HG03103 (cell line): Measurements from ENCODE around the gene SFSWAP.
"Not testable (repeated sequence)": the region's sequence is repeated elsewhere in the genome, so short reads cannot be mapped to it uniquely, and the experiment has no call there.

Source experiments
- ATAC-seq: cut with Tn5 transposase; IDR thresholded peaks from one replicate; pipeline ENCODE4 v1.9.1; 2021; ENCODE audit warnings: low read depth; ENCODE audit not compliant: unreplicated experiment

The SFSWAP gene

DNA sequence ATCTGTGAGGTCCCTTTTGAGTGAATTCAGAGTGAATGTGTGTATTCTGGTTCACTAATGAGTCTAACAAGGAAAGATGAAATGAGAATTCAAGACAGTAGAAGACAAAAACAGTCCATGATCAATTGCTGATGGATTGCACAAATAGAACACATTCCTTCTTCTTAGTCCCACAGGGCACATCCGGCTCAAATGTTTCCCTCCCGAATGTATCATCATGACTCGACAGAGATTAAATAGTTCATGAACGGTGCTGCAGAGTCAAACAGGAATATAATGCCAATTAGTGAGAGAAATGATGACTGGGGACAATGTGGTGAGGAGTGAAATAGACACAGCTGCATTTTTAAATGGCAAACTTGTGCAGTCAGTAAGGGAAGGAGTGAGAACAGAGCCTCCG lies 11.5 kb upstream of the SFSWAP start:
- ATAC-seq: no peak

GRCh38 chr12:131700271-131700670 lies 10.6 kb upstream of the SFSWAP start:
- ATAC-seq: no peak

DNA sequence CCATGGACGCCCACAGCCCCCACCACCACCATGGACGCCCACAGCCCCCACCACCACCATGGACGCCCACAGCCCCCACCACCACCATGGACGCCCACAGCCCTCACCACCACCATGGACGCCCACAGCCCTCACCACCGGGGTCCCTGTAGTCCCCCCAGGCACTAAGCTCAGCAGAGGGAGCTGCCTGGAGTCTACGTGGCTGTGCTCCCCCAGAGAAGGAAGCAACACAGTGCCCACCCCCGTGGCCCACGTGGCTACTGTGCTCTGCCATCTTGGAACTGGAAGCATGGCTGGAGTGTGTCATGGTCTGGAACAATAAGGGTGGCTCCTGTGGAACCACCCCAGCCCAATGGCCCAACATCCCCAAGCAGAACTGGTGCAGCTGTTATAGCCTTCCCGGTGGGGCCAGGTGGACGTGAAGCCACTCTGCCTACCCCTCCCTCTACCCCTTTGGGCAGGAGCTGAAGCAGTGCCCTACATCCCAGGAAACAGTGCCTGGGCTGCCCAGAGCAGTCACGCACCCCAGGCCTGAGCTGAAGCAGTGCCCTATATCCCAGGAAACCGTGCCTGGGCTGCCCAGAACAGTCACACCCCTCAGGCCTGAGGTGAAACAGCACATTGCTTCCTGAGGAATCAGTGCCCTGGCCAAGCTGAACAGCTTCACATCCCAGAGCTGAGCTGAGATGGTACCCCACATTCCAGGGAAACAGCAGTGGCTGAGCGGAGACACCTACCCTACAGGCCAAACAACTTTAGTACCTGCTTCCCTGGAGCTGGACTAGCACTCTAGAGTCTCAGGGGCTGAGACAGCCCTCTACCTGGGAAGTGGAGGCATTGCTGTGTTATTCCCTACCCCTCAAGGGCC lies 9.0 kb upstream of the SFSWAP start:
- no peak for ATAC-seq

GRCh38 chr12:131702573-131702877 lies 8.4 kb upstream of the SFSWAP start:
- no peak for ATAC-seq

DNA sequence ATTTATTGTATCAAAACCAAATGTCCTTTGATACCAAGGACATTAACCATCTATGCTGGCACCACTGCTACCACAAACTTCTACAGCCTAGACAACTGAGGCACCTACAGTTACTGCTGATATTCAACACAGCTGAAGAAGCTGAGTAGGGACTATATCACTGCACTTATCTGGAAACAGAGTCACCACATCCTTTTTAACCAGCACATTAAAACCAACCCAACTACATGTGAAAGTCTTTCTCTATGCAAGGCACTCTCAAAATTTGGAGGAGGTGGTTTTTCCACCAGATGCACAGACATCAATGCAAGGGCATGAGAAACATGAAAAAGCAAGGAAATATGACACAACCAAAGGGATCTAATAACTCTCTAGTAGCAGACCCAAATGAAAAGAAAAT lies 7.7 kb upstream of the SFSWAP start:
- no peak for ATAC-seq

- no peak for ATAC-seq
These were observed 6.4 kb upstream of the SFSWAP start for GRCh38 chr12:131704509-131704908.

- not testable (repeated sequence) for ATAC-seq
These were observed 4.2 kb upstream of the SFSWAP start for GRCh38 chr12:131706709-131707108.

GRCh38 chr12:131709226-131709625 lies 1.7 kb upstream of the SFSWAP start:
- no peak for ATAC-seq

DNA sequence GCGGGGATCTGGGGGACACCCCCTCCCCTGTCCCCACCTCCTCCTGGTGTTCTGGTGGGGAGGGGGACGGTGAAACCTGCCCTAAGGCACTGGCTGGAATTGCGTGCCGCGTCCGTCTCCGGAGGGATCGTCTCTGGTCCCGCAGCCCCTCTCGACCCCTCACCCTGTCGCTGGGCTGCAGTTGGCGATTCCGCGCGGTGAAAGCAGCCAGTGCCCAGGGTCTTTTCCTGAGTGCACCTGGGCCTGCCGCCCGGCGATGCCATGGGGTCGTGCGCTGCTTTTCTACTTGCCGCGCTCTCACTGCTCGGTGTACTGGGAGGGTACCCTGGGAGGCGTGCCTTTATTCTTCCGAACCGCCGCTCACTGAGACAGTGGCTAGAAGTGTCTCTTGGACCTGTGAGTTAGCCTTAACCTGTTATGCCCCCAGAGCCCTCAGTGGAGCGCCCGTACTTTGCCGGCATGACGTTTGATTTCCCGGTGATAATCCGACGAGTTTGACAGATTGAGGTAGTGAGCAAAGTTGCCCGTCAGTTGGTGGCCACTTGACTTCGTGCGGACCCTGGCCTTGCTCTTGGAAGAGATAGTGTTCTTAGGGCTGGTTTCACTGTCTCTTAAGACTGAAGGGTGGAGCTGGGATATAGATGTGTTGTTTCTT lies 788 bp downstream of the SFSWAP start:
- ATAC-seq: no peak

- ATAC-seq: no peak
These were observed 2.5 kb downstream of the SFSWAP start for GRCh38 chr12:131713349-131713748.

DNA sequence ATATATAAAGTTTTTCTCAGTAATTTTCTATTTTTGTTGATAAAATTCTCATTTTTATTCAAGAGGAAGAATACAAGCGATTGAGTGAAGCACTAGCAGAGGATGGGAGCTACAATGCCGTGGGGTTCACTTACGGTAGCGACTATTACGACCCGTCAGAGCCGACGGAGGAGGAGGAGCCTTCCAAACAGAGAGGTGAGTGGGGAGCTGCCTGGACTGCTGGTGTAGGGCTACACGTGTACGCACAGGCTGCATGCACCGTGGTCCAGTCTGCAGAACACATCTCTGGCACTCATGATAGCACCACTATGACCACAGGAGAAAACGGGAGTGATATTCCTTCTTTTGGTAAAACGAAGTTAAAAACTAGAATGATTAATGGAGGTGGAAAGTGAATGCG lies 3.9 kb downstream of the SFSWAP start:
- ATAC-seq: no peak

GRCh38 chr12:131716282-131716681 lies 5.4 kb downstream of the SFSWAP start:
- ATAC-seq: no peak

- ATAC-seq: no peak
These were observed 9.4 kb downstream of the SFSWAP start for GRCh38 chr12:131720241-131720640.

DNA sequence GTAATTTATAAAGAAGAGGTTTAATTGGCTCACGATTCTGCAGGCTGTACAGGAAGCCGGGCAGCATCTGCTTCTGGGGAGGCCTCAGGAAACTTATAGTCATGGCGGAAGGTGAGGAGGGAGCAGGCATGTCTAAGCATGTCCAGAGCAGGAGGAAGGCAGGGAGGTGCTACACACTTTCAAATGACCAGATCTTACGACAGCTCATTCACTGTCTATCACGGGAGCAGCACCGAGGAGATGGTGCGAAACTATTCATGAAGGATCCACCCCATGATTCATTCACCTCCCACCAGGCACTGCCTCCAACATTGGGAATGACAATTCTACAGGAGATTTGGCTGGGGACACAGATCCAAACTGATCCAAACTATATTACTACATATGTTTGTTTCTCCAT lies 10.0 kb downstream of the SFSWAP start:
- ATAC-seq: no peak

DNA sequence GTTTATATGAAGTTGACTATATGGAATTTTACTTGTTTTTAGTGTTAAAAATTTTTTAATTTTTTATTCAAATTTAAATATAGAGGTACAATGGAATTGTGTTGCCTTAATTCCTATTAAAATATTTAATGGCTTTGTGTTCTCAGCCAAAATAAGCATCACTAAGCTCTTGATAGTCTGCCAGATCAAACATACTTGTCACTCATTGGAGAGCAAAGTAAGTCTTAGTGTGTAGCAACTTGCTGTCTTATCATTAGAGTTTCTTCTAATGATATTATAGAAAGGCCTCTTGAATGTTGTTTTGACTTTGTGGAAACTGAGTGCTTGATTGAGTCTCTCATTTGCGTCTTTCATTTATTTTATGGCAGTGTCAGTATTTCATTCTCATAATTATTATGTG lies 10.7 kb downstream of the SFSWAP start:
- no peak for ATAC-seq

DNA sequence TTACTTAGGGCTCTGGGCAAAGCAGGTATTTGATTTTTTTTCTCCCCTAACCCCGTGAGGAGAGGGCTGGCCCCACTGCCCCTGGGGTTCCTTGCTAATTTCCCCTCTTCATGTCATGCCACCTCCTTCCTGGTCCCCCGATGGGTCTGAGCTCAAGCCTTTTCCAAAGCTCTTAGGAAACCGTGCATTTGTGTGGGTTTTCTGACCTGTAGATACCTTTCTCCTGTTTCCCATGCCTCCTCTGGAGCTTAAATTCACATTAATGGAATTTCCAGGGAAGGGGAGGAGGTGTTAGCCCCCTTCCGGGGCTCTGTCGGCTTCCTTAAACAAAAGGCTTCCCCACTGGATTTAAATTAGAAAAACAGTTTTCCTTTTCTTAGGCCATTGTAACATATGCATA lies 12.6 kb downstream of the SFSWAP start:
- ATAC-seq: no peak

DNA sequence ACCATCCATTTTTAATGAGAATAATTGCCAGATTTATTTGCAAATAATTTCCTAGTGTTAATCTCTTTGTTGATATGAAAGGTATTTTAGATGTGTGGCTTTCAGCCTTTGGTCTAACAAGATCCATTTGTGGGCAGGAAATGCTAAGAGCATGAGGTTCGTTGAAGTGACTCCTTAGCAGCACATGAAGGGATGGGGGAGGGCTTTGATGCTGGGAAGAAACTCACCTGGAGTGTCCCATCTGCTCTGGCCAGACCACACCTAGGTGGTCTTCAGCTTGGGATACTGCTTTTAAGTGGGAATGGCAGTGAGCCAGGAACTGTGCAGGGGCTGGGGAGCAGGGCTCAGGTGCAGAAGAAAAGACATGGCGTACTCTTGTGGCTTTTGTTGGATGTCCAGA lies 13.6 kb downstream of the SFSWAP start:
- no peak for ATAC-seq

- ATAC-seq: no peak
These were observed 14.6 kb downstream of the SFSWAP start for GRCh38 chr12:131725503-131725902.

DNA sequence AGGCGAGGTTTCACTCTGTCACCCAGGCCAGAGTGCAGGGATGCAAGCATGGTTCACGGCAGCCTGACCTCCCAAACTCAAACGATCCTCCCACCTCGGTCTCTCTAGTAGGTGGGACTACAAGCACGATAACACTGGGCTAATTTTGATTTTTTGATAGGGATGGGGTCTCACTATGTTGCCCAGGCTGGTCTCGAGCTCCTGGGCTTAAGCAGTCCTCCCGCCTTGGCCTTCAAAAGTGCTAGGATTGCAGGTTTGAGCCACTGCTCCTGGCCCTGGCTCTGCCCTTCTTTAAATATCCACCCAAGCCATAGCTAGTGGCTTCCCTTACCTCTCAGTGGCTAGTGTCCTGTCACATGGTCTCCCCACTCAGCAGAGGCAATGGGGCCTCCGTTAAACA lies 17.8 kb downstream of the SFSWAP start:
- ATAC-seq: no peak

GRCh38 chr12:131729254-131729955 lies 18.5 kb downstream of the SFSWAP start:
- ATAC-seq: no peak

- no peak for ATAC-seq
These were observed 22.2 kb downstream of the SFSWAP start for GRCh38 chr12:131732996-131733615.
